ENCODE results near the gene RUFY1.
"Not testable (repeated sequence)": the region's sequence is repeated elsewhere in the genome, so short reads cannot be mapped to it uniquely, and the experiment has no call there.

RUFY1 gene

DNA sequence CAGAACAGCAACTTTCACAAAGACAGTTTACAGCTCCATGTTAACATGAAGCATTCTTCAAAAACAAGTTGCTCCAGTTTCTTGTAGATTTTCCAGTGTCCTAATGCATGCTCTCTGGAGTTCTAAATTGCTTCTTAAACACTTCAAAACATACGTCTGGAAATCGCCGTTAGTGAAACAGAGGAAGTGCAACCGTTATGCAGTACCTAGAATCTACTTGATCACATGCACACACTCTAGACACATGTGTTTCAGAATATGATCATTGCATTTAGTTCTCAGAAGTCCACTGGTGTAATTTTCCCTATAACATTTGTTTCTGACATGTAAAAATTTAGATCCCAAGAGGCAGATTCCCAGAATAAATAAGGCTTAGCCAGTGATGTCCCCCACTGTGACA is 41.1 kb upstream of the RUFY1 start:
- ChIA-PET POLR2A (ENCODE audit: low non-redundant PET) (no interaction called here), CTCF (no interaction called here)
- TF ChIP-seq CTCF (conservative IDR thresholded peaks at IDR 0.05; ENCODE audit: low read depth), result no peak

DNA sequence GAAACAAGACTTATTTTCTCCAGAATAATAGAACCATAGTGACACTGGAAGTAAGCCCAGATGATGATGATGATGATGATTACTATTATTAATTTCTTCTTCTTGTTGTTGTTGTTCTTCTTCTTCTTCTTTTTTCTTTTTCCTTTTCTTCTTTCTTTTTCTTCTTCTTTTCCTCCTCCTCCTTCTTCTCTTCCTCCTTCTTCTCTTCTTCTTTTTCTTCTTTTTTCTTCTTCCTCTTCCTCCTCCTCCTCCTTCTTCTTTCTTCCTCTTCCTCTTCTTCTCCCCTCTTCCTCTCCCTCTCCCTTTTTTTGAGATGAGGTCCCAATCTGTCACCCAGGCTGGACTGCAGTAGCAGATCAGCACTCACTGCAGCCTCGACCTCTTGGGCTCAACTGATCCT is 40.5 kb upstream of the RUFY1 start:
- DNase-seq (ENCODE audit: low spot score), result no peak
- TF ChIP-seq CTCF (conservative IDR thresholded peaks at IDR 0.05; ENCODE audit: low read depth), result no peak
- ChIA-PET CTCF (no interaction called here), POLR2A (ENCODE audit: low non-redundant PET) (no interaction called here)
- H3K27ac ChIP-seq, result no peak overlapping the region

More for the DNA sequence above, 41.1 kb upstream of the RUFY1 start:
- DNase-seq (ENCODE audit: low spot score), result no peak
- H3K27ac ChIP-seq, result no peak overlapping the region

- DNase-seq (ENCODE audit: low spot score), result no peak
- ChIA-PET POLR2A (ENCODE audit: low non-redundant PET) (no interaction called here), CTCF (no interaction called here)
- H3K27ac ChIP-seq, result no peak overlapping the region
- no peak for TF ChIP-seq CTCF (conservative IDR thresholded peaks at IDR 0.05; ENCODE audit: low read depth)
These were observed 37.8 kb upstream of the RUFY1 start for GRCh38 chr5:179512452-179513000.

DNA sequence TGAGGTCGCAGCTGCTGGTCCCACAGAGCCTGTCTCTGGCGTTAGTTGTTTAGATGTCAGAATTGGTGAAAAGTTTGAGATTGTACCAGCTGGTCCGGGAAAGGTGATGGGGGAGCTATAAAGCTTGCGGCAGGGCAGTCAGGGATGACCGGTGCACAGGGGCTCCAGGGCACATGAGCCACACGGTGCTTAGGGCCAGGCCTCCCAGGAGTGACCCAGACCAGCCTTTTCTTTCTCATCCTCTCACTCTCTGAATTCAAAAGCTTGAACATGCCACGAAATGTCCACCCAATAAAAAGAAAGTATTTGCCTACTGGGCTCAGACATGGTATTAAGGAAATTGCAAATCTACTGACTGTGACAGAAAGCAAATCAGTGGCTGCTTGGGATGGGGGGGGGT is 34.9 kb upstream of the RUFY1 start:
- DNase-seq (ENCODE audit: low spot score); CTCF ChIA-PET; POLR2A ChIA-PET (ENCODE audit: low non-redundant PET); H3K27ac ChIP-seq: not testable (repeated sequence)

DNA sequence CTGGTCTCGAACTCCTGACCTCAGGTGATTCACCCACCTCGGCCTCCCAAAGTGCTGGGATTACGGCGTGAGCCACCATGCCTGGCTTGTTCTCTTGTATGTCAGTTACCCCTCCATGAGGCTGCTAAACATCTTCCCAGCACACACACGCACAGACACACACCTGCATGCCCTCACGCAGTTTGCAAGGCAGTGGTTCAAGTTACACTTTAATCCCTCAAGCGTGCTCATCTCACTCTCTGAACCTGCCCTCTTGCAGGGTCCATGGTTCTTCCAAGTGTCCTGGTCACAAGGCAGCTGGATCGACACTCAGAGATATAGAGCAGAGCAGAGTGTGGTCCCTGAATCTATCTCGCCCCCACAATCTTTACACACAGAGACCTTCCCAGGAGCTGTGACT is 34.1 kb upstream of the RUFY1 start:
- TF ChIP-seq CTCF (conservative IDR thresholded peaks at IDR 0.05; ENCODE audit: low read depth), result no peak
- ChIA-PET POLR2A (ENCODE audit: low non-redundant PET) (no interaction called here), CTCF (no interaction called here)
- no peak overlapping the region for H3K27ac ChIP-seq
- DNase-seq (ENCODE audit: low spot score), result no peak

- CTCF ChIA-PET, result interaction anchor here (0.6 kb wide), 1 partner anchor 107 kb away, joined by 5 read pairs; no protein-coding TSS in a partner anchor
- POLR2A ChIA-PET (ENCODE audit: low non-redundant PET); H3K27ac ChIP-seq; DNase-seq (ENCODE audit: low spot score): not testable (repeated sequence)
These were observed 32.6 kb upstream of the RUFY1 start for GRCh38 chr5:179517746-179518145.

GRCh38 chr5:179518369-179518768 is 32.0 kb upstream of the RUFY1 start:
- CTCF ChIA-PET; DNase-seq (ENCODE audit: low spot score); H3K27ac ChIP-seq; POLR2A ChIA-PET (ENCODE audit: low non-redundant PET): not testable (repeated sequence)

- H3K27ac ChIP-seq; DNase-seq (ENCODE audit: low spot score); POLR2A ChIA-PET (ENCODE audit: low non-redundant PET): not testable (repeated sequence)
- CTCF ChIA-PET, result interaction anchor here (0.6 to 0.7 kb wide), 3 partner anchors 40 to 83 kb away, joined by 3 to 4 read pairs (median 4); no protein-coding TSS in a partner anchor
These were observed 30.8 kb upstream of the RUFY1 start for GRCh38 chr5:179519416-179520070.

GRCh38 chr5:179522107-179522506 is 28.2 kb upstream of the RUFY1 start:
- CTCF ChIA-PET, result interaction anchor here (0.7 kb wide), 1 partner anchor 775 kb away, joined by 3 read pairs; no protein-coding TSS in a partner anchor
- DNase-seq (ENCODE audit: low spot score); POLR2A ChIA-PET (ENCODE audit: low non-redundant PET); H3K27ac ChIP-seq: not testable (repeated sequence)
